HG03432 (cell line): ENCODE measurements around the gene KRTAP9-2.
"Not testable (repeated sequence)": the region's sequence is repeated elsewhere in the genome, so short reads cannot be mapped to it uniquely, and the experiment has no call there.

Experiments used
- ATAC-seq: cut with Tn5 transposase; IDR thresholded peaks from one replicate; pipeline ENCODE4 v1.9.1; 2021; ENCODE audit warnings: mild to moderate bottlenecking, moderate library complexity; ENCODE audit not compliant: unreplicated experiment

The KRTAP9-2 gene

DNA sequence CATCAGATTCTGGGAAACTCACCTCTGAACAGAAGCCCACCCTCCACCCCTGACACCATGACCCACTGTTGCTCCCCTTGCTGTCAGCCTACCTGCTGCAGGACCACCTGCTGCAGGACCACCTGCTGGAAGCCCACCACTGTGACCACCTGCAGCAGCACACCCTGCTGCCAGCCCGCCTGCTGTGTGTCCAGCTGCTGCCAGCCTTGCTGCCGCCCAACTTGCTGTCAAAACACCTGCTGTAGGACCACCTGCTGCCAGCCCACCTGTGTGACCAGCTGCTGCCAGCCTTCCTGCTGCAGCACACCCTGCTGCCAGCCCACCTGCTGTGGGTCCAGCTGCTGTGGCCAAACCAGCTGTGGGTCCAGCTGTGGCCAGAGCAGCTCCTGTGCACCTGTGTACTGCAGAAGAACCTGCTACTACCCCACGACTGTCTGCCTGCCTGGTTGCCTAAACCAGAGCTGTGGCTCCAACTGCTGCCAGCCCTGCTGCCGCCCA is at the start of gene KRTAP9-2:
Gene KRTAP9-2 (plus strand): TSS at position 51 of the 498 bp plus-strand sequence. CDS start 7 bp downstream, at position 58.
- ATAC-seq, result not testable (repeated sequence)

GRCh38 chr17:41176744-41177387 is 49.6 kb upstream of the KRTAP9-2 start:
- no peak for ATAC-seq

DNA sequence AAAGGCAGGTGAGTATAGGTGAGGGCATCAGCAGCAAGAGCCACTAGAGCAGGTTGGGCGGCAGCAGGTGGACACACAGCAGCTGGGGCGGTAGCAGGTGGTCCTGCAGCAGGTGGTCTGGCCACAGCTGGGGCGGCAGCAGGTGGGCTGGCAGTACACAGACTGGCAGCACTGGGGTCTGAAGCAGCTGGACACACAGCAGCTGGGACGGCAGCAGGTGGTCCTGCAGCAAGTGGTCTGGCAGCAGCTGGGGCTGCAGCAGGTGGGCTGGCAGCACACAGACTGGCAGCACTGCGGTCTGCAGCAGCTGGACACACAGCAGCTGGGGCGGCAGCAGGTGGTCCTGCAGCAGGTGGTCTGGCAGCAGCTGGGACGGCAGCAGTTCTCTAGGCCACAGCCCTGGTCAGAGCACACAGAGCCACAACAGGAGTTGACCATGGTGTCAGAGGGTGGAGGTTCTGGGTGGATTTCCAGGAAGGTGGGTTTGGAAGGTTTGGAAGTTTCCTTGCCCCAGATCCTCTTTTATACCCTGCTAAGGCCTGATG is 48.6 kb upstream of the KRTAP9-2 start, which contains the start of gene KRTAP4-2:
Gene KRTAP4-2 (minus strand): TSS at position 495 of the 545 bp plus-strand sequence. CDS start 57 bp downstream, at position 438.
- no peak for ATAC-seq

- ATAC-seq, result no peak
Observed at GRCh38 chr17:41178341-41178740, 48.1 kb upstream of the KRTAP9-2 start.

DNA sequence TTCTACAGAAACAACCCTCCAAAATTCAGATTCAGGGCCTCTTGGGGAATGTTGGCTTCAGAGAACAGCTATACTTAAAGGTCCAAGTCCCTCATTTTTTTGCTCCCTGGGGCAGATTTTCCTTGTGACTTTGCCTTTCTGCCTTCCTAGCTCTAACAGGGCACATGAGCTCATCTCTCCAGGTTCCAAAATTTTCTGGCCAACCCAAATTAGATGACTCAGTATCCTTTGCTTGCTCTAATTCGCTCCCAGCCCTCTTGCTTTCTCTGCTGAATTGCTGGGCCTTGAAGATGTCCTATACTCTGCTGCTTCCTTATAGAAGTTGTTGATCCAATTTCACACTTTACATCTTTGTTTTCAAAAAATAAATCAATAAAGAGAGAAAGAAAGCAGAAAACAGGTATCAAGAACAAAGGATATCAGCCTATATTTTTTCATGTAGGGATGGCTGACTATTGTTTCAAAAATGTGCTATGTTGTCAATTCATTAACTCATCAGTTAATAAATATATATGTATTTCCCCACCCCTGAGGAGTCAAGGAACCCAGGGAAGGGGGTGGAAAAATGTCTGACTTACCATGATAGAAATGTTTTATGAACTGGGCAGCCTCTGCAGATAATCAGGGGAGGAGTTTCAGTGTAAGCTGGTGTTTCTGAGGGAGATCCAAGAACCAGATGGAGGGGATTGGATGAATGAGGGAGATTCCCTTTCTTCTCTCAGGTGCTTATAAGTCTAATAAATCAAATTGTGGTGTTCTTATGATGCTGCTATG is 47.4 kb upstream of the KRTAP9-2 start:
- no peak for ATAC-seq

GRCh38 chr17:41184480-41184961 is 41.9 kb upstream of the KRTAP9-2 start, which contains the start of gene KRTAP4-1:
Gene KRTAP4-1, minus strand, starts transcription at chr17:41184911. Its CDS starts 57 bp downstream, at chr17:41184854.
- no peak for ATAC-seq

GRCh38 chr17:41185001-41185400 is 41.4 kb upstream of the KRTAP9-2 start:
- ATAC-seq, result no peak

GRCh38 chr17:41186872-41187271 is 39.6 kb upstream of the KRTAP9-2 start:
- no peak for ATAC-seq

GRCh38 chr17:41189837-41190318 is 36.6 kb upstream of the KRTAP9-2 start, which contains the start of gene KRTAP9-1:
Gene KRTAP9-1, plus strand, starts transcription at chr17:41189887. Its CDS starts 0 bp downstream, at chr17:41189887.
- ATAC-seq, result not testable (repeated sequence)

- no peak for ATAC-seq
Observed at GRCh38 chr17:41190328-41190727, 36.1 kb upstream of the KRTAP9-2 start.

- ATAC-seq, result no peak
Observed at GRCh38 chr17:41196068-41196467, 30.4 kb upstream of the KRTAP9-2 start.

- no peak for ATAC-seq
Observed at GRCh38 chr17:41199421-41200078, 26.9 kb upstream of the KRTAP9-2 start.

DNA sequence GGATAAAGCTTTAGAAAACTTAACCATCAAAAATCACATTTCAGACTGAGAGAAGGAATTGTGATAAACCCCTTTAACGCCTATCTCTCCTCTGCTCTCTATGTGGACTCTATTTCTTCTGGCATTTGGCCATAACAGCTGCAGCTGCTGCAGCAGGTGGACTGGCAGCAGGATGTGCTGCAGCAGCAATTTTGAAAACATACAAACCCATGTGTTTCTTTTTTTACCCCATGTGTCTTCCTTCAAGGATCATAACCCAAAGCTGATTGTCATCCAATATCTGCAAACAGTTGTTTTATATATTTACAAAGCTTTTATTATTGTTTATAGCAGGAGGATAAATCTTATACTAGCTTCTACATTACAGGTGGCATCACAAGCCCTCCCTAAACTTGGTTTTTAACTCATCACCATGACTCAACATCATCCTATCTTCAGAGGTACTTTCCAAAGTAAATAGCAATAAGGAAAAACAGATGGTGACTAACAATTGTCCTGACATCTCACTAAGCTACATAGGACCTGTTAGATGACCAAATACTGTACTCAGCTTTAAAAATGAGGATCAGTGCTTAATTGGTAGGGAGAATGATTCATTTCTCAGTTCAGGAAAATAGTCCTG is 14.5 kb upstream of the KRTAP9-2 start:
- no peak for ATAC-seq

GRCh38 chr17:41212524-41213169 is 13.8 kb upstream of the KRTAP9-2 start:
- ATAC-seq, result no peak

GRCh38 chr17:41215681-41216080 is 10.8 kb upstream of the KRTAP9-2 start:
- ATAC-seq, result no peak

DNA sequence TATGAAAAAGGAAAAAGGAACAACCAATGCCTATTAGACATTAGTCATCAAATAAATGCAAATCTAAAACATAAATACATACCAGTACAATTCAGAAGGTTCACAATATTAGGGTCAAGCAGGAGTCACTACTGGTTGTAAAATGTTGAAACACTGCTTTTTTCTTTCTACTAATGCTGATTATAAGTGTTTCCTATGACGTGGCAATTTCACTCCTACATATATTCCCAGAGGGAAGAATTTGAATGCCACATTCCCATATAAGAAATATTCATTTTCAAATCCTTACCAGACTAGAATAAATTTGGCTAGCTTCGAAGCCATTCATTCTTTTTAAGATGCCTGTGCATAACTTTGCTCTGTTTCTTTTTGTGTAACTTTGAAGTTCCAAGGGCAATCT is 2.6 kb upstream of the KRTAP9-2 start:
- ATAC-seq, result no peak

DNA sequence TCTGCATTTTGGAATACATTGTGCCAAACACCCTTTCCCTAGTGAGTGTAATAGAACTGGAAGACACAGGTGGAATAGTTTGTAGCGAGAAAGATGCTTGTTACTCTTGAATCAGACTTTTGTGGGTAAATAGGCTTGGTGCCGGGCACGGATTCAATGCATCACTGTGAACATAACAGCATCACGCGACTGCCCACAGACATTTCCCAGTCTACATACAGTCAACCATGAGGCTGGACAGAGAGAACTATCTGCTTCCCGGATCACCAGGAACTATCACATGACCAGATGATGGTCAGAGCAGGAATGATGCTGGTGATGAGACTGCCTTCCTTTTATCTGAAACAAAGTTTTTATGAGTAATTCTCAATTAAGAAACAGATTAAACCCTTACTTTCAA is 397 bp upstream of the KRTAP9-2 start:
- no peak for ATAC-seq

DNA sequence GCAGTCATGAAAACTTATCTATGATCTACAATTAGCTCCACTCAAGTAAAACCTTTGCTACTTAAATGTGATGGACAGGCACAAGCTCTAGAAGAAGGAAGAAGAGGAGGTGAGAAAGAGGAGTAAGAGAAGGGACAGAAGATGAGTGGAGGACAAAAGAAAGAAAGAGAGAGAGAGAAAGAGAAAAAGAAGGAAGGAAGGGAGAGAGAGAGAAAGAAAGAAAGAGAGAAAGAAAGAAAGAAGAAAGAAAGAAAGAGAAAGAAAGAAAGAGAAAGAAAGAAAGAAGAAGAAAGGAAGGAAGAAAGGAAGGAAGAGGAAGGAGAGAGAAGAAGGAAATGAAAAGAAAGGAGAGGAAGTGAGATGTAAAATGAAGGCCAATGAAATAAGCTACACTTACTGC is 3.6 kb downstream of the KRTAP9-2 start:
- no peak for ATAC-seq

DNA sequence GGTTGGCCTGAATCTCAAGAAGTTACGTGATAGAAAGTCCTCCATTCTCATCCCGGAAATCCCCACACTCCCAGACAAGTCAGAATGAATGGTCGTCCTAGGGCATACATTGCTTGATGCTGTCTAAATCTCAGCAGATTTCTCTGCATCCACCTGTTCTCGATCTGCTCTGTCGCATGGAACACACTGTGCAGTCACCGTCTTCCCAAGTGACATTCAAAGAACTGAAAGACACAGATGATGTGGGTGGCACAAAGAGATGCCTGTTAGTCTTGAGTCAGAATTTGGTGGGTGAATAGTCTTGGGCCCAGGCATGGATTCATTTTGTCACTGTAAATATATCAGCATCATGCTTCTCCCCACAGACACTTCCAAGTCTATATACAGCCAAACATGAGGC is 5.3 kb downstream of the KRTAP9-2 start:
- ATAC-seq, result no peak
